Heart left ventricle (tissue), 16 donors: ENCODE results near the gene DOCK3. TPM values are rescaled to one million over a fixed set of nuclear protein-coding genes. Genes with fewer than 3 reads are reported as not detected.

Experiments used
- ATAC-seq, 4 donors: fragments of 200-7000 bp; cut with Tn5 transposase; one replicate each; pipeline ENCODE4 v1.9.1; 2020 to 2022; ENCODE audit warnings: moderate library complexity in 4 of 4, mild to moderate bottlenecking in 3 of 4, moderate number of reproducible peaks in 1 of 4
- DNase-seq, 5 donors: peaks; one replicate each; pipeline ENCODE4 v3.0.0-alpha.2; 2020
- H3K27ac ChIP-seq, 12 donors: fragments of 200-600 bp; sonication (generic) in 4 of 12; one replicate each; pipeline versions ENCODE4 v1.5.0 to v1.8.0; 2016 to 2022; ENCODE audit warnings: mild to moderate bottlenecking in 2 of 12
- H3K27me3 ChIP-seq, 9 donors: fragments of 200-600 bp; sonication (generic) in 2 of 9; one replicate each; pipeline versions ENCODE4 v1.5.1 to v1.8.0; 2016 to 2022; ENCODE audit warnings: mild to moderate bottlenecking in 3 of 9
- H3K36me3 ChIP-seq, 9 donors: fragments of 200-600 bp; sonication (generic) in 2 of 9; one replicate each; pipeline versions ENCODE4 v1.5.0 to v1.8.0; 2018 to 2022; ENCODE audit warnings: mild to moderate bottlenecking in 2 of 9
- H3K4me1 ChIP-seq, 12 donors: fragments of 200-600 bp; sonication (generic) in 4 of 12; one replicate each; pipeline versions ENCODE4 v1.5.0 to v1.8.0; 2016 to 2022; ENCODE audit warnings: mild to moderate bottlenecking in 3 of 12
- H3K4me3 ChIP-seq, 12 donors: fragments of 200-600 bp; sonication (generic) in 4 of 12; one replicate each; pipeline versions ENCODE4 v1.5.0 to v1.8.0; 2017 to 2022; ENCODE audit warnings: mild to moderate bottlenecking in 9 of 12, moderate library complexity in 4 of 12
- H3K9me3 ChIP-seq, 12 donors: fragments of 200-600 bp; sonication (generic) in 4 of 12; one replicate each; pipeline versions ENCODE4 v1.5.0 to v1.8.0; 2016 to 2022; ENCODE audit warnings: mild to moderate bottlenecking in 1 of 12
- POLR2A ChIP-seq, 2 donors: fragments of 450-650 bp; IDR thresholded peaks; one replicate each; pipeline ENCODE4 v1.6.1; 2017; ENCODE audit warnings: antibody characterized with exemption in 2 of 2, mild to moderate bottlenecking in 2 of 2, moderate library complexity in 2 of 2
- WGBS, 4 donors: extraction: QIAGEN DNeasy Blood & Tissue Kit in 2 of 4; methylation state at CpG; one replicate each; pipeline versions ENCODE4 v1.1.5 to v1.1.7; 2013 to 2018; 5-methylcytosine and 5-hydroxymethylcytosine counted together
- intact Hi-C, 10 donors: fragments of 100-400 bp; cut with DNase I; formaldehyde crosslinking; loops; one replicate each; pipeline versions ENCODE4 v1.11.1 to v1.14.2; 2022
- polyA plus RNA-seq, 2 donors: library from polyadenylated mRNA; stranded (reverse); fragments of 200-250 nt; gene quantifications; one replicate each; pipeline ENCODE4 v1.2.3, GENCODE V29; 2013
- total RNA-seq, 9 donors: library from RNA; depleted of rRNA in 2 of 9; stranded (reverse); fragments of >200 nt in 2 of 9; fragmentation: NEBNext Ultra II Directional in 3 of 9; extraction: Animal tissue kit (Norgen Biotek cat#: 25700) in 3 of 9; gene quantifications; one replicate each; pipeline versions ENCODE4 v1.1.0 to v1.2.4, GENCODE V29; 2016 to 2023
- TF ChIP-seq, protein P1 (sequence below), 12 donors: fragments of 200-600 bp; sonication (generic) in 4 of 12; IDR thresholded peaks; one replicate each; pipeline versions ENCODE4 v1.5.0 to v1.8.0; 2018 to 2022; ENCODE audit warnings: antibody characterized with exemption in 12 of 12, mild to moderate bottlenecking in 5 of 12
- donor health status: ischemic (EF 13 %, LVEDD 7.1; RV severe dilation, severe dysfunction).
- donor health status: healthy with polysubstance abuse.
- donor health status: DM: no; HTN: yes; CAD: no.
- donor health status: DM: no; HTN: no; CAD: no.
- donor health status: ischemic (EF 25% LVEDD 6.9; RV normal size, moderate dysfunction).
- donor health status: ischemic (EF 25% LVEDD 5.7; RV mildly dilated, moderate dysfunction).
- donor health status: healthy.
- donor health status: DM: yes; HTN: yes; CAD: no.
- donor health status: ischemic (EF 35%, LVEDD 5.7; RV mildly dilated, moderate dysfunction).
- donor health status: nonischemic (EF 11% LVEDD 7.7; RV severe dilation, severe dysfunction).
- donor health status: DM: yes; HTN: yes; CAD: no.
- donor health status: PGD.
- donor health status: ischemic (EF 29% LVEDD 5.4; RV normal size, mild dysfunction).
- donor health status: nonischemic (EF 23%, LVEDD 6.1; RV moderate dilation, normal function).

DOCK3 gene
- total and polyA plus RNA-seq, 11 donors = 2.0 to 6.7 (median 4.8) TPM

DNA sequence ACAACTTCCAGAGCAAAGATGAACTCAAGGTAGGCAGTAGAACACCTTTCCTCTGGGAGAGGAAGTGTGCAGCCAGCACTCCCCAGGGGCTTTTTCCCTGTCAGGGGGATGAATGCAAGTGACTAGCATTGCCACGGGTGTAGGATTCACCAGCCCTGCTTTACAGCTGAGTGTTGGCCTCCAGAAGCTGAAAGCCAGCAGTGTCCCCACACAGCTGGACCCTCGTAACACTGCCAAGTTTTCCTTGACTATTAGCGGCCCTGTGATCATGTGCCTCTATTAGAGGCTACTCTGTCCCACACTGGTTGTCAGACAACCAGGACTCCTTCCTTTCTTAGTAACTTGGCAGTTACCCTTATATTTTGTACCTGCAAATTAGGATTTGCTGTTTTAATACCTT lies 605.4 kb downstream of the DOCK3 start:
- Histone ChIP-seq H3K4me3 (no peak overlapping the region), H3K36me3 (peaks cover 0 to 8% (median 0%) of the 10 kb centered on the region in 9 donors), H3K27me3 (no peaks in the 10 kb centered on the region), H3K9me3 (peaks cover 0 to 8% (median 0%) of the 10 kb centered on the region in 12 donors), H3K4me1 (no peaks in the 10 kb centered on the region), H3K27ac (no peak overlapping the region)
- DNase-seq (no peak), ATAC-seq (no peak)
- WGBS, 4 donors = 52 to 66% (median 57%) methylated on average over 3 of the region's 3 CpGs
- TF ChIP-seq, protein P1, sequence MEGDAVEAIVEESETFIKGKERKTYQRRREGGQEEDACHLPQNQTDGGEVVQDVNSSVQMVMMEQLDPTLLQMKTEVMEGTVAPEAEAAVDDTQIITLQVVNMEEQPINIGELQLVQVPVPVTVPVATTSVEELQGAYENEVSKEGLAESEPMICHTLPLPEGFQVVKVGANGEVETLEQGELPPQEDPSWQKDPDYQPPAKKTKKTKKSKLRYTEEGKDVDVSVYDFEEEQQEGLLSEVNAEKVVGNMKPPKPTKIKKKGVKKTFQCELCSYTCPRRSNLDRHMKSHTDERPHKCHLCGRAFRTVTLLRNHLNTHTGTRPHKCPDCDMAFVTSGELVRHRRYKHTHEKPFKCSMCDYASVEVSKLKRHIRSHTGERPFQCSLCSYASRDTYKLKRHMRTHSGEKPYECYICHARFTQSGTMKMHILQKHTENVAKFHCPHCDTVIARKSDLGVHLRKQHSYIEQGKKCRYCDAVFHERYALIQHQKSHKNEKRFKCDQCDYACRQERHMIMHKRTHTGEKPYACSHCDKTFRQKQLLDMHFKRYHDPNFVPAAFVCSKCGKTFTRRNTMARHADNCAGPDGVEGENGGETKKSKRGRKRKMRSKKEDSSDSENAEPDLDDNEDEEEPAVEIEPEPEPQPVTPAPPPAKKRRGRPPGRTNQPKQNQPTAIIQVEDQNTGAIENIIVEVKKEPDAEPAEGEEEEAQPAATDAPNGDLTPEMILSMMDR (IDR thresholded peaks at IDR 0.05) = no peak
- no peak for TF ChIP-seq POLR2A (IDR thresholded peaks at IDR 0.05)
- intact Hi-C loops = no loop called here

DNA sequence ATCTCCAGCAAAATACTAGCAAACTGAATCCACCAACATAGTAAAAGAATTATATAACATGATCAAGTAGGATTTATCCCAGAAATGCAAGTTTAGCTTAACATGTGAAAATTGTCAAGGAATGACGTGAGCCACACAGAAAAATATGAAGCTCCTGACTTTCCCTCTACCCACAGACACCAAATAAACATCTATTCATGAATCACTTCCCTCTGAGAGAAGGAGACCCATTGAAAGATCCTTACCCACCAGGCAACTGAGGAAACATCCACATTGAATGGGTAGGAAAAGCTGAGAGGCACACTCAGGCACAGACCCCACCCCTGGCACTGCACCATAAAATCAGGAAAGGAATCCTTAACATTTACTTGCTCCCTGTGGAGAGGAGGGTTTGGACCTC lies 608.2 kb downstream of the DOCK3 start:
- Histone ChIP-seq H3K9me3 (peaks cover 0 to 28% (median 0%) of the 10 kb centered on the region in 12 donors), H3K36me3 (peaks cover 0 to 8% (median 0%) of the 10 kb centered on the region in 9 donors), H3K4me3 (no peak overlapping the region), H3K27ac (no peak overlapping the region), H3K27me3 (no peaks in the 10 kb centered on the region), H3K4me1 (no peaks in the 10 kb centered on the region)
- TF ChIP-seq POLR2A (IDR thresholded peaks at IDR 0.05) = no peak
- TF ChIP-seq, protein P1 (IDR thresholded peaks at IDR 0.05) = no peak
- no peak for ATAC-seq
- DNase-seq = no peak
- intact Hi-C loops = no loop called here
- 61 to 69% (median 68%) methylated on average over 1 of the region's 1 CpG for WGBS, 4 donors

DNA sequence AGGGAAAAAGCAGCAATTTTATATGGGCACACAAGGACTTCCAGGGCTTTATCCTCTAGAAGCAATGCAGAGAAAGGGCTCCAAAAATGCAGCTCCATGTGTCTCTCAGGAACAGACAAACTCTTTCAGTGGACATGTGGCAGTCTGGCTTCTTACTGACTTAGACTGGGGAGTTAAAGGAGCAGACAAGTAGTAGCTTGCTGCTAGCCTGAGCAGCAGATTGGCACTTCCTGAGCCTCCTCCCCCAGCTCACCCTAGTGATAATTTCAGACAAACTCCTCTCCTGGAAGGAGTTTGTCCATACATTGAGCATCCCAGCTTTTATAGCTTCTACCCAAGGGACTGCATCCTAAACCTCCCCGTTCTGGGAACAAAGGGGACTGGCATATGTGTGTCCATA lies 608.7 kb downstream of the DOCK3 start:
- Histone ChIP-seq H3K4me3 (no peak overlapping the region), H3K9me3 (peaks cover 0 to 28% (median 0%) of the 10 kb centered on the region in 12 donors), H3K4me1 (no peaks in the 10 kb centered on the region), H3K36me3 (peaks cover 0 to 8% (median 0%) of the 10 kb centered on the region in 9 donors), H3K27ac (no peak overlapping the region), H3K27me3 (no peaks in the 10 kb centered on the region)
- TF ChIP-seq, protein P1 (IDR thresholded peaks at IDR 0.05) = no peak
- no peak for TF ChIP-seq POLR2A (IDR thresholded peaks at IDR 0.05)
- ATAC-seq = no peak
- intact Hi-C loops = no loop called here
- DNase-seq = no peak
- 62 to 80% (median 69%) methylated on average over 1 of the region's 1 CpG for WGBS, 4 donors

DNA sequence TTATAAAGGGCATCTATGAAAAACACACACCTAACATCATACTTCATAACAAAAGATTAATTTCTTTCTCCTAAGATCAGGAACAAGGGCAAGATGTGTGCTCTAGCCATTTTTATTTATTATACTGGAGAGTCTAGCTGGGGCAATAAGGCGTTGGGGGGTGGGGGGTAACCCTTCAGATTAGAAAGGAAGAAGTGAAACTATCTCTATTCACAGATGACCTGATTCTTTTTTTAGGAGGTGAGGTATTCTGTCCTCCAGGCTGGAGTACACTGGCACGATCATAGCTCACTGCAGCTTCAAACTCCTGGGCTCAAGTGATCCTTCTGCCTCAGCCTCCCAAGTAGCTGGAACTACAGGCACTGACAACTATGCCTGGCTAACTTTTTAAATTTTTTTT lies 620.9 kb downstream of the DOCK3 start:
- H3K9me3 ChIP-seq = peaks cover 0 to 22% (median 2%) of the 10 kb centered on the region in 12 donors
- intact Hi-C loops = no loop called here
- H3K27ac ChIP-seq = no peak overlapping the region
- no peak for DNase-seq
- 61 to 72% (median 70%) methylated on average over 2 of the region's 2 CpGs for WGBS, 4 donors
- no peak for TF ChIP-seq POLR2A (IDR thresholded peaks at IDR 0.05)
- TF ChIP-seq, protein P1 (IDR thresholded peaks at IDR 0.05) = no peak
- no peaks in the 10 kb centered on the region for H3K27me3 ChIP-seq
- H3K4me1 ChIP-seq = no peaks in the 10 kb centered on the region
- no peaks in the 10 kb centered on the region for H3K36me3 ChIP-seq
- H3K4me3 ChIP-seq = no peak overlapping the region
- ATAC-seq = no peak
